ENCODE measurements around the gene SNTA1. TPM values are rescaled to one million over a fixed set of nuclear protein-coding genes. Genes with fewer than 3 reads are reported as not detected.

The SNTA1 gene
- total and polyA plus RNA-seq, 9 of the 15 experiments (the other 6 are each of a cell fraction or from before 2014, with no cell fraction given): 1.2 to 40.8 (median 20.3) TPM

DNA sequence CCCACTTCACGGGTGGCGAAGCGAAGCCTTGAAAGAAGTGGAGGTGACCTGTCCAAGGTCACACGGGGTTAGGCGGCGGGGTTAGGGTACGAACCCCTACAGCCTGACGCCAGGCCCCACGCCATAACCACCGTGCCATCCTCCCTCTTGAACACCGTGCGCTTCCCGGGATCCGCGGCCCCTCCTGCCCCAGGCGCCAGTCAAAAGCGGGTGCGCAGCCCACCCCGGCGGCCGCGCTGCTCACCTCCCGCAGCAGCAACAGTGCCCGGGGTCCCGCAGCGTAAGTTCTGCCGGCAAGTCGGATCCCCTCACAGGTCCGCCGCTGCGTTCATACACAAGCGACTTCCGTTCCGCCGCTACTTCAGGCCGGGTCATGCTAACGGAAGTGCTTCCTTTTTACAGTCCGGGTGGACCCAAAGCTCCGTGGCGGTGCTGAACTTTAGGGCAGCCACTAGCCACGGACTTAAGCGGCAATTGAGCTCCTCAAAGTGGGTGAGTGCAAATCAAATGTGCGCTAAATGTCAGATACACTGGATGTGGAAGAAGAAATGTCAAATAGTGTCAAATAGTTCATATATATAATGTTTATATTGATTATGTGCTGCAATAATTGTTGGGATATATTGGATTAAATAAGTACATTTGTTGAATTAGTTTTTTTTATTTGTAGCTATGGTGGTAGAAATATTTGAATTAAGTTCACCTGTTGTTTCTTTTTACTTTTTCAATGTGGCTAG, 42.2 kb downstream of the SNTA1 start, which contains the start of gene CDK5RAP1 (continued):
- TF ChIP-seq, protein P1, sequence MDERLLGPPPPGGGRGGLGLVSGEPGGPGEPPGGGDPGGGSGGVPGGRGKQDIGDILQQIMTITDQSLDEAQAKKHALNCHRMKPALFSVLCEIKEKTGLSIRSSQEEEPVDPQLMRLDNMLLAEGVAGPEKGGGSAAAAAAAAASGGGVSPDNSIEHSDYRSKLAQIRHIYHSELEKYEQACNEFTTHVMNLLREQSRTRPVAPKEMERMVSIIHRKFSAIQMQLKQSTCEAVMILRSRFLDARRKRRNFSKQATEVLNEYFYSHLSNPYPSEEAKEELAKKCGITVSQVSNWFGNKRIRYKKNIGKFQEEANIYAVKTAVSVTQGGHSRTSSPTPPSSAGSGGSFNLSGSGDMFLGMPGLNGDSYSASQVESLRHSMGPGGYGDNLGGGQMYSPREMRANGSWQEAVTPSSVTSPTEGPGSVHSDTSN (CRISPR knock-in tag; IDR thresholded peaks at IDR 0.05; ENCODE audit: low read depth): no peak
- TF ChIP-seq, protein P1 (tag; conservative IDR thresholded peaks at IDR 0.05; ENCODE audit: low read depth): no peak
- TF ChIP-seq MIER1 (IDR thresholded peaks at IDR 0.05; ENCODE audit: low read depth): peak; percentile 73; the same call in 1 of the 2 replicates
- TF ChIP-seq SMARCB1 (IDR thresholded peaks at IDR 0.05; ENCODE audit: insufficient read length, low read depth): no peak
- no peak for TF ChIP-seq KAT8 (IDR thresholded peaks at IDR 0.05; ENCODE audit: low read depth)
- TF ChIP-seq YBX1 (IDR thresholded peaks at IDR 0.05): no peak
- no peak for TF ChIP-seq FOXK1 (CRISPR knock-in tag; IDR thresholded peaks at IDR 0.05; ENCODE audit: borderline replicate concordance)
- TF ChIP-seq, protein P2, sequence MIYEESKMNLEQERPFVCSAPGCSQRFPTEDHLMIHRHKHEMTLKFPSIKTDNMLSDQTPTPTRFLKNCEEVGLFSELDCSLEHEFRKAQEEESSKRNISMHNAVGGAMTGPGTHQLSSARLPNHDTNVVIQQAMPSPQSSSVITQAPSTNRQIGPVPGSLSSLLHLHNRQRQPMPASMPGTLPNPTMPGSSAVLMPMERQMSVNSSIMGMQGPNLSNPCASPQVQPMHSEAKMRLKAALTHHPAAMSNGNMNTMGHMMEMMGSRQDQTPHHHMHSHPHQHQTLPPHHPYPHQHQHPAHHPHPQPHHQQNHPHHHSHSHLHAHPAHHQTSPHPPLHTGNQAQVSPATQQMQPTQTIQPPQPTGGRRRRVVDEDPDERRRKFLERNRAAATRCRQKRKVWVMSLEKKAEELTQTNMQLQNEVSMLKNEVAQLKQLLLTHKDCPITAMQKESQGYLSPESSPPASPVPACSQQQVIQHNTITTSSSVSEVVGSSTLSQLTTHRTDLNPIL (CRISPR knock-in tag; IDR thresholded peaks at IDR 0.05): no peak
- 0 out of 2 replicates have a peak, but pooled peaks have one; percentile 20 for TF ChIP-seq ZNF764 (CRISPR knock-in tag; IDR thresholded peaks at IDR 0.05; ENCODE audit: low read depth)
- 0 out of 2 replicates have a peak, but pooled peaks have one; percentile 43 for TF ChIP-seq HDAC8 (tag; IDR thresholded peaks at IDR 0.05)
- 0 out of 2 replicates have a peak, but pooled peaks have one; percentile 20 for TF ChIP-seq SMC3 (conservative IDR thresholded peaks at IDR 0.05; ENCODE audit: insufficient read depth, low read depth, low read length)
- no peak for TF ChIP-seq SPI1 (IDR thresholded peaks at IDR 0.05; ENCODE audit: borderline replicate concordance, low read depth, low read length)
- TF ChIP-seq, protein P3, sequence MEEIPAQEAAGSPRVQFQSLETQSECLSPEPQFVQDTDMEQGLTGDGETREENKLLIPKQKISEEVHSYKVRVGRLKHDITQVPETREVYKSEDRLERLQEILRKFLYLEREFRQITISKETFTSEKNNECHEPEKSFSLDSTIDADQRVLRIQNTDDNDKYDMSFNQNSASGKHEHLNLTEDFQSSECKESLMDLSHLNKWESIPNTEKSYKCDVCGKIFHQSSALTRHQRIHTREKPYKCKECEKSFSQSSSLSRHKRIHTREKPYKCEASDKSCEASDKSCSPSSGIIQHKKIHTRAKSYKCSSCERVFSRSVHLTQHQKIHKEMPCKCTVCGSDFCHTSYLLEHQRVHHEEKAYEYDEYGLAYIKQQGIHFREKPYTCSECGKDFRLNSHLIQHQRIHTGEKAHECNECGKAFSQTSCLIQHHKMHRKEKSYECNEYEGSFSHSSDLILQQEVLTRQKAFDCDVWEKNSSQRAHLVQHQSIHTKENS (CRISPR knock-in tag; IDR thresholded peaks at IDR 0.05): no peak
- peak; percentile 90 for TF ChIP-seq RB1 (IDR thresholded peaks at IDR 0.05; ENCODE audit: low read depth)
- no peak for TF ChIP-seq NFIX (CRISPR knock-in tag; IDR thresholded peaks at IDR 0.05; ENCODE audit: low read depth)
- TF ChIP-seq PTBP1 (IDR thresholded peaks at IDR 0.05; ENCODE audit: low read depth, low read length): no peak
- TF ChIP-seq NR1H2 (CRISPR knock-in tag; IDR thresholded peaks at IDR 0.05): peak; percentile 46; the same call in 1 of the 2 replicates
- peak; percentile 93 for TF ChIP-seq PHF8 (IDR thresholded peaks at IDR 0.05; ENCODE audit: borderline replicate concordance, low read length)
- TF ChIP-seq, protein P4, sequence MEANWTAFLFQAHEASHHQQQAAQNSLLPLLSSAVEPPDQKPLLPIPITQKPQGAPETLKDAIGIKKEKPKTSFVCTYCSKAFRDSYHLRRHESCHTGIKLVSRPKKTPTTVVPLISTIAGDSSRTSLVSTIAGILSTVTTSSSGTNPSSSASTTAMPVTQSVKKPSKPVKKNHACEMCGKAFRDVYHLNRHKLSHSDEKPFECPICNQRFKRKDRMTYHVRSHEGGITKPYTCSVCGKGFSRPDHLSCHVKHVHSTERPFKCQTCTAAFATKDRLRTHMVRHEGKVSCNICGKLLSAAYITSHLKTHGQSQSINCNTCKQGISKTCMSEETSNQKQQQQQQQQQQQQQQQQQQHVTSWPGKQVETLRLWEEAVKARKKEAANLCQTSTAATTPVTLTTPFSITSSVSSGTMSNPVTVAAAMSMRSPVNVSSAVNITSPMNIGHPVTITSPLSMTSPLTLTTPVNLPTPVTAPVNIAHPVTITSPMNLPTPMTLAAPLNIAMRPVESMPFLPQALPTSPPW (CRISPR knock-in tag; IDR thresholded peaks at IDR 0.05): peak; percentile 57
- TF ChIP-seq TCFL5 (CRISPR knock-in tag; conservative IDR thresholded peaks at IDR 0.05): no peak
- 0 out of 2 replicates have a peak, but pooled peaks have one; percentile 21 for TF ChIP-seq ZBTB1 (CRISPR knock-in tag; IDR thresholded peaks at IDR 0.05; ENCODE audit: borderline replicate concordance, low read depth)
